GM12872 (cell line): Measurements from ENCODE around the gene SDCBP2.
A peak's percentile ranks its signal among the peaks of the same experiment; 100 is the strongest.

Experiments used
- TF ChIP-seq, protein P1 (sequence below): IDR thresholded peaks from 3 replicates; pipeline ENCODE4 v1.5.1; 2011; ENCODE audit warnings: low read depth, mild to moderate bottlenecking, low read length, moderate library complexity; ENCODE audit not compliant: insufficient read depth

Gene SDCBP2

DNA sequence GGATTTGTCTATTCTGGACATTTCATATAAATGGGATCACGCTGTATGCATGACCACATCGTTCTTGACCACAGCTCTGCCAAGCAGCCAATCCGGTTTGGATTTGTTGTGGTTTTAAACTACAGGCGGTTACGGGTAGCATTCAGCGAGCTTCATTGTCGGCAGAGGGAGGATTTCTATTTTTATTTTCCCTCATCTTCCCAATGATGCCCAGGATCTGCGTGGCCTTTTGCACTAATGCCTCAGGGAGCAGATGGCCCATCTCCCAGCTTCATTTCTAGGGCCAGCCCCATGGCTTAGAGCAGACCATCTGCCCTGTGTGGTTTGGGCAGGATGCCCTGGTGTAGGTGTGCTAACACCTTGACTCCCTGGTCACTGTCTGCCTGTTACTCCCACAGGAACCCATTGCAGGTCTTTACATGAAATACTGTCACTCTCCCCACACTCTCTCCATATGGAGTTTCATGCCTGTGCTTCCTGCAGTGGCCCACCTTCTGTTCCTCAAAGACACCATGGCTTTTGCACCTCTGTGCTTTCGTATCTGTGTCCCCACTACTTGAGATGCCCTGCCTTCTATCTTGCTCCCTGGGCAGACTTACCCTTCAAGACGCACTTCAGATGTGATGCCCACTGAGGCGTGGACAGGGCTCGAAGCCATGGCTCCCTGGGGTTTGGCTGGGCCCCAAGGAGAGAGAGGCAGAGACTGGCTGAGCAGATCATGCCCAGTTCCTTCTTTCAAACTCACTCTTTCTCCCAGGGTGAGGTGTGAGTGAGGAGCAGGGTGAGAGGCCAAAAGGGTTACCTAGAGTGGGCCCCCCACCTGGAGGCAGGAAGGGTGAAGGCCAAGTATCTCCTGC is 26.0 kb downstream of the SDCBP2 start:
- TF ChIP-seq, protein P1, sequence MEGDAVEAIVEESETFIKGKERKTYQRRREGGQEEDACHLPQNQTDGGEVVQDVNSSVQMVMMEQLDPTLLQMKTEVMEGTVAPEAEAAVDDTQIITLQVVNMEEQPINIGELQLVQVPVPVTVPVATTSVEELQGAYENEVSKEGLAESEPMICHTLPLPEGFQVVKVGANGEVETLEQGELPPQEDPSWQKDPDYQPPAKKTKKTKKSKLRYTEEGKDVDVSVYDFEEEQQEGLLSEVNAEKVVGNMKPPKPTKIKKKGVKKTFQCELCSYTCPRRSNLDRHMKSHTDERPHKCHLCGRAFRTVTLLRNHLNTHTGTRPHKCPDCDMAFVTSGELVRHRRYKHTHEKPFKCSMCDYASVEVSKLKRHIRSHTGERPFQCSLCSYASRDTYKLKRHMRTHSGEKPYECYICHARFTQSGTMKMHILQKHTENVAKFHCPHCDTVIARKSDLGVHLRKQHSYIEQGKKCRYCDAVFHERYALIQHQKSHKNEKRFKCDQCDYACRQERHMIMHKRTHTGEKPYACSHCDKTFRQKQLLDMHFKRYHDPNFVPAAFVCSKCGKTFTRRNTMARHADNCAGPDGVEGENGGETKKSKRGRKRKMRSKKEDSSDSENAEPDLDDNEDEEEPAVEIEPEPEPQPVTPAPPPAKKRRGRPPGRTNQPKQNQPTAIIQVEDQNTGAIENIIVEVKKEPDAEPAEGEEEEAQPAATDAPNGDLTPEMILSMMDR = no peak

DNA sequence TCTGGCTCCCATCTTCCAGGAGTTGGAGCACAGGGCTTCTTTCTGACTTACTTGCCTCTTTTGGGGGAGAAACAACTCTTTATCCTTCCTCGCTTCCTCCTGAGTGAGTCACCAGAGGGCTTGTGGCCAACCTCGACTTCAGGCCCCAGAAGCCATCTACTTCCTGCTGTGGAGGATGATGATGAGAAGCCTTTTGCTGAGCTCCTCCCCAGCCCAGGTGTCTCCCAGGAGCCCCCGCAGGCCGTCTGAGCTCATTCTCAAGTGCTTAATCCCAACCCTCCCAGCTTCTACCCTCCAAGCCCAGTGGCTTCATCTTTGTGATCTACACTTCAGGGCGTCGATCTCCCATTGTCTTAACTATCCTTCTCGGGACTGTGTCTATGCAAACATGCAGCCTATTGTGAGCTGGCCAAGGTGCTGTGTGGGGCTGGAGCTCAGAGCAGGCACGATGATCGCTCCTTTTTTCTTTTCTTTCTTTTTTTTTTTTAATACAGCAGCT is 27.9 kb downstream of the SDCBP2 start:
- TF ChIP-seq, protein P1 = no peak

DNA sequence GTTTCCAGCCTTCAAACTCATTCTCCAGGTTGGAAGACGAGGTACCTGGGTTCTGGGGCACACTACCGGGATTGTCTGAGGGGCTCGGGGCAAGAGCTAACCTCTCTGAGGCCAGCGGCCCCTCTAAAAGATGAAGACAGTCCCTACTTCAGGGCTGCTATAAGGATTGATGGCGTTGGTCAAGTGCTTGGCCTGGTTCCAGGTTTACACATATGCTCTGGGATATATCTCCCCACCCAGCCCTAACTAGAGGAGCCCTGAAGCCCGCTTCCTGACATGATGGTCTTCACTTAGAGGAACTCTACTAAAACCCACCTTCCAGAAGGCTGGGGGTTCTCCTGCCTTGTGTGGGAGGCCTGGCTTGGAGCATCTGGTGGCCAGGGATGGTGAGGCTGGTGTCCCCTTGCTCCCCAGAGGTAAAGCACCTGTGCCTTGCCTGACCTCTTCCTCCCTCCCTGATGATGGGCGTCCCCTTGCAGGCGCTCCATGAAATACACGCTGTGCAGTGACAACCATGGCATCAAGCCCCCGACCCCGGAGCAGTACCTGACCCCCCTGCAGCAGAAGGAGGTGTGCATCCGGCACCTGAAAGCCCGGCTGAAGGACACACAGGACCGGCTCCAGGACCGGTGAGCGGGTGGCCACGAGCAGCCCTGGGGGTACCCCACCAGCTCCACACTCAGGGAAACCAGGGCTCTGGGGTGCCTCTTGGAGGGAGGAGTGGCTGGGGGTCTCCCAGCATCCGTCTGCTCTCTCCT is 28.7 kb downstream of the SDCBP2 start:
- TF ChIP-seq, protein P1 = no peak

DNA sequence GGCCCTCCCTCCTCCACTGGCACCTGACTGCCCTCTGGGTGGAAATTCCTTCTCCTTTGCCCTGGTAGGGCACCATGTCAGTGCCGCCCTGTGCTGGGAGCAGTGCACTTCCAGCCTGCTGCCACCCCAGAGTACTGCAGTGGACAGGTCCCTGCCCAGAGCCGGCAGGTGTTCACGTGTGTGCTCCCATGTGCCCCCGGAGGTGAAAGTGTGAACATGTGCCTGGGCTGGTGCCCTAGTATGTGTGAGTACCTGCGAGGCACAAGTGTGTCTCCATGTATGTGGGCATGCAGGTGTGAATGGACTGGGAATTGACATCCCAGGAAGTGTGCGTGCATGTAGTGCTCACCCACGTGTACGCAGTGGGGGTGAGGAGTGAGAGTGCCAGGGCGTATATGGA is 29.4 kb downstream of the SDCBP2 start:
- TF ChIP-seq, protein P1 = peak; percentile 69

DNA sequence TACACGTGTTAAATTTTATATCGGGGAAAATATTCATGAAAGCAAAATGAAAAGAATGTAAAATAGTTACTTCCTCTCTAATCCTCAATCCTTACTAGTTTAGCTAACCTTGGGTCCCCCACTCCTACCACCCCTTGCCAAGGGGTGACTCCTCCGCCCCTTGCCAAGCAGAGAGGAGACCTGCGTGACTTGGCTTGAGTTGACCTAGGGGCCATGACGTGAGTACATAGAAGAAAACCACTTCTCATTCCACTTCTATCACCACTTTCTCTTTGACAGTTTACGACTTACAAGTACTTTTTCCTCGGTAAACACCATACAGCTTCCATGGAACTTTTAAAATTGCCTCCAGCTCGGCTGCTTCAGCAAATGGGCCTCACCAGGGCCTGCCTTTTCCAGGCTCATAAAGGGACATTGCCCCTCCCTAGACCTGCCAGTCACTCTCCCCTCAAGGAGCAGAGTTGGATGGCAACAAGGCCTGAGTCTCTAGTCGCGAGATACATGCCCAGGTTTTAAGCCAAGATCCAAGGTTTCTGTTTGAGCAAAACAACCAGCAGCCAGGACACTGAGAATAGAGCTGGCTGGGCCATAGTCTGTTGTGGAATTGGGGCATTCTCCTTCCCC is 29.9 kb downstream of the SDCBP2 start:
- TF ChIP-seq, protein P1 = no peak

DNA sequence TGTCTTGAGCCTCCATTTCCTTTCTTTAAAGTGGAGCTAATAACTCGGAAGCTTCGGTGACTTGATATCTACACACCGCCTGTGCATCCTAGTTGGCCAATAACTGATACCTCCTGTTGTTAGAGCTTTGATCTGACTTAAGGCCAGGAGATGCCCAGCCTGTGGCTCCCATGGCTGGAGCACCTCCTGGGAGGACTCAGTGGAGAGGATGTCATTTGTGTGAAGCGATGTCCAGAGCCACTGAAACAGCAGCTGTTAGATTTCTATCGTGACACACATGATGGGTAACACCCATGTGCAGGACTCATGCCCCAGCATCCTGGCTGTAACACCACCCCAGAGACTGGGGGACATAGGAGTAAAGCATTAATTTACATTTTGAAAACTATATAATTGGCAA is 30.8 kb downstream of the SDCBP2 start:
- TF ChIP-seq, protein P1 = no peak

DNA sequence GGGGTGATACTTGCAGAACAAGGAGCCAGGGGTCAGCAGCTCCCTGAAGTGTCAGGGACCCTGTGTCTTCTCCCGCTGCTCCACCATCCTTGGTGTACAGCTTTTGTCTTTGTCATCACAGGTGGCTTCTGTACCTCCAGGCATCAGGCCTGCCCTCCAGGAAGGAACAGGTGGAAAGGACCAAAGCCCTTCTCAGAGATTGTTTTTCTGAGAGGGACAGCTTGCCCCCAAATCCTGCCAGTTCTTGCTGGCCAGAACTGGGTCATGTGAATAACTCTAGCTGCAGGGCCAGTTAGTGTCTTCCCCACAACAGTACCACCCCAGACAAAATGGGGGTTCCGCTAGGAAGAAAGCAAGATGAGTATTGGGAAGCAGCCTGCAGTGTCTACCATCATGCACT is 31.5 kb downstream of the SDCBP2 start:
- TF ChIP-seq, protein P1 = no peak
